PC-9 (cell line): ENCODE results near the gene SVEP1. TPM values are rescaled to one million over a fixed set of nuclear protein-coding genes. Genes with fewer than 3 reads are reported as not detected.

Experiments
- BruUV-seq: library from RNA; stranded (reverse); fragments of 400-500 nt; replicated peaks from 2 replicates; lab custom pipeline; 2021; lab: Mats Ljungman, UMichigan
- CTCF ChIA-PET: fragments of 300-600 bp; sonication (Branson Sonifier 250); formaldehyde crosslinking; loops from one replicate; lab custom pipeline; 2022; ENCODE audit warnings: antibody characterized with exemption; lab: Charles Lee
- POLR2A ChIA-PET: fragments of 300-600 bp; sonication (Branson Sonifier 250); formaldehyde crosslinking; loops from one replicate; lab custom pipeline; 2022; ENCODE audit warnings: antibody characterized with exemption; ENCODE audit not compliant: unreplicated experiment; lab: Charles Lee
- DNase-seq, 2 experiments: peaks; one replicate each; pipeline versions ENCODE4 v3.0.0 to v3.0.0-alpha.2; 2015 to 2022; ENCODE audit warnings: mixed read lengths in 1 of 2
- H2AFZ ChIP-seq: fragments of 200-600 bp; sonication (generic); 2 replicates; pipeline ENCODE4 v1.8.1; 2017; ENCODE audit warnings: antibody characterized with exemption
- H3F3A ChIP-seq: fragments of 200-600 bp; sonication (generic); 2 replicates; pipeline ENCODE4 v1.8.1; 2017; ENCODE audit warnings: antibody characterized with exemption, mild to moderate bottlenecking, low read depth; ENCODE audit not compliant: insufficient read depth
- H3K27ac ChIP-seq: fragments of 200-600 bp; sonication (generic); 2 replicates; pipeline ENCODE4 v1.6.1; 2016; ENCODE audit warnings: mixed run types
- H3K27me3 ChIP-seq: fragments of 200-600 bp; sonication (generic); 2 replicates; pipeline ENCODE4 v1.6.1; 2016; ENCODE audit warnings: low read depth, mixed run types; ENCODE audit not compliant: insufficient read depth
- H3K36me3 ChIP-seq: fragments of 200-600 bp; sonication (generic); 2 replicates; pipeline ENCODE4 v1.6.1; 2016; ENCODE audit warnings: low read depth, mixed run types
- H3K4me1 ChIP-seq: fragments of 200-600 bp; sonication (generic); replicated peaks from 2 replicates; pipeline ENCODE4 v1.6.1; 2016; ENCODE audit warnings: mixed run types; ENCODE audit not compliant: insufficient read depth
- H3K4me2 ChIP-seq: fragments of 200-600 bp; sonication (generic); 2 replicates; pipeline ENCODE4 v1.6.1; 2017; ENCODE audit warnings: mixed run types
- H3K4me3 ChIP-seq: fragments of 200-600 bp; sonication (generic); 2 replicates; pipeline ENCODE4 v1.6.1; 2016; ENCODE audit warnings: mixed run types
- H3K79me2 ChIP-seq: fragments of 200-600 bp; sonication (generic); 2 replicates; pipeline ENCODE4 v1.6.1; 2017; ENCODE audit warnings: low read depth, mixed run types
- H3K9me2 ChIP-seq: fragments of 200-600 bp; sonication (generic); 2 replicates; pipeline ENCODE4 v1.8.1; 2017; ENCODE audit warnings: mild to moderate bottlenecking; ENCODE audit not compliant: insufficient read depth
- H3K9me3 ChIP-seq: fragments of 200-600 bp; sonication (generic); 2 replicates; pipeline ENCODE4 v1.8.1; 2016; ENCODE audit warnings: low read depth; ENCODE audit not compliant: insufficient read depth
- H4K20me1 ChIP-seq: fragments of 200-600 bp; sonication (generic); 2 replicates; pipeline ENCODE4 v1.8.1; 2017; ENCODE audit not compliant: insufficient read depth
- CTCF ChIP-seq: fragments of 200-600 bp; sonication (generic); conservative IDR thresholded peaks from 2 replicates; pipeline ENCODE4 v1.6.1; 2017; ENCODE audit warnings: mixed run types, antibody characterized with exemption, mild to moderate bottlenecking, moderate library complexity
- EZH2 ChIP-seq: fragments of 200-600 bp; sonication (generic); IDR thresholded peaks from 2 replicates; pipeline ENCODE4 v1.8.0; 2017; ENCODE audit warnings: antibody characterized with exemption, low read depth
- intact Hi-C: fragments of 100-400 bp; cut with micrococcal nuclease; formaldehyde crosslinking; loops from one replicate; pipeline ENCODE4 v1.10.0; 2022; ENCODE audit not compliant: unreplicated experiment
- total RNA-seq: library from RNA; stranded (reverse); gene quantifications from 2 replicates; pipeline ENCODE4 v1.2.3, GENCODE V29; 2021

Gene SVEP1
- total RNA-seq, 1 experiment from 2014 or later = 3.3 TPM

GRCh38 chr9:110323818-110324217 is 255.7 kb downstream of the SVEP1 start:
- ChIA-PET POLR2A (interaction anchor here (0.6 kb wide), 1 partner anchor 1698 kb away, joined by 11 read pairs; no protein-coding TSS in a partner anchor), CTCF (no interaction called here)
- Histone ChIP-seq H3K4me1 (peaks cover 4% of the 10 kb centered on the region; the same call in 1 of the 2 replicates), H3K4me3 (no peak overlapping the region), H3K4me2 (no peak overlapping the region), H3K27me3 (no peaks in the 10 kb centered on the region), H3F3A (no peaks in the 10 kb centered on the region), H3K36me3 (no peaks in the 10 kb centered on the region), H3K27ac (no peak overlapping the region), H3K9me3 (no peaks in the 10 kb centered on the region), H3K9me2 (no peaks in the 10 kb centered on the region), H4K20me1 (no peaks in the 10 kb centered on the region), H2AFZ (no peak overlapping the region), H3K79me2 (no peaks in the 10 kb centered on the region)
- DNase-seq = no peak
- intact Hi-C loops = no loop called here
- BruUV-seq = no TSS peak
- TF ChIP-seq CTCF (no peak), EZH2 (no peak)

- H3K79me2 ChIP-seq = no peaks in the 10 kb centered on the region
These were observed 258.7 kb downstream of the SVEP1 start for GRCh38 chr9:110320651-110321445.

More at GRCh38 chr9:110320651-110321445, 258.7 kb downstream of the SVEP1 start:
- Histone ChIP-seq H3K4me1 (no peaks in the 10 kb centered on the region), H3K4me3 (no peak overlapping the region), H3K27me3 (no peaks in the 10 kb centered on the region), H3K36me3 (no peaks in the 10 kb centered on the region), H3F3A (no peaks in the 10 kb centered on the region), H3K27ac (no peak overlapping the region), H2AFZ (no peak overlapping the region), H4K20me1 (no peaks in the 10 kb centered on the region), H3K9me2 (no peaks in the 10 kb centered on the region), H3K4me2 (no peak overlapping the region), H3K9me3 (no peaks in the 10 kb centered on the region)
- no TSS peak for BruUV-seq
- no peak for TF ChIP-seq CTCF
- no peak for TF ChIP-seq EZH2
- ChIA-PET POLR2A (interaction anchor here (0.7 kb wide), 1 partner anchor 552 kb away, joined by 6 read pairs; no protein-coding TSS in a partner anchor), CTCF (no interaction called here)
- intact Hi-C loops = no loop called here
- no peak for DNase-seq
